Omental fat pad (tissue), 4 donors: ENCODE results near the gene ANKUB1. TPM values are rescaled to one million over a fixed set of nuclear protein-coding genes. Genes with fewer than 3 reads are reported as not detected.

ENCODE experiments used
- ATAC-seq: fragments of 150-250 bp; one replicate; pipeline ENCODE4 v1.9.1; 2016; ENCODE audit warnings: mild to moderate bottlenecking, moderate library complexity; ENCODE audit not compliant: low FRiP score
- DNase-seq: peaks from one replicate; pipeline ENCODE4 v3.0.0-alpha.2; 2019; ENCODE audit warnings: low spot score
- CTCF ChIP-seq, 3 donors: fragments of 450-650 bp; IDR thresholded peaks; one replicate each; pipeline ENCODE4 v1.5.1; 2016 to 2017; ENCODE audit warnings: antibody characterized with exemption in 3 of 3, mild to moderate bottlenecking in 3 of 3, moderate library complexity in 2 of 3
- small RNA-seq: library from RNA; depleted of rRNA; stranded (forward); fragments of <200 nt; gene quantifications from one replicate; pipeline ENCODE3, GENCODE V24; 2016
- total RNA-seq, 4 donors: library from RNA; depleted of rRNA; stranded (reverse); fragments of >200 nt; gene quantifications; one replicate each; pipeline ENCODE4 v1.1.0, GENCODE V29; 2016

Gene ANKUB1
- total RNA-seq, 4 donors from 2014 or later: not detected

GRCh38 chr3:149713730-149714654 lies 78.4 kb downstream of the ANKUB1 start:
- no peak for ATAC-seq
- no peak for DNase-seq
- no peak for TF ChIP-seq CTCF (IDR thresholded peaks at IDR 0.05)

Small RNA genes lying within 50 kb of the gene (small RNA-seq; reads per million reads assigned to genes)
- not detected for gene RNU6-507P

Other genes with a start within 250 kb of the ANKUB1 start
- 100 to 1,000 TPM in 1 of 4 donors, 10 to 100 TPM in 3; 57.4 to 130 (median 77.7) TPM for gene WWTR1, start 134.5 kb downstream of the ANKUB1 start, total RNA-seq
- 10 to 100 TPM; 13.1 to 34.8 (median 19.5) TPM for gene COMMD2, start 40.1 kb downstream of the ANKUB1 start, total RNA-seq
- 100 to 1,000 TPM in 2 of 4 donors, 10 to 100 TPM in 2; 77.7 to 105 (median 95.9) TPM for gene RNF13, start 20.7 kb upstream of the ANKUB1 start, total RNA-seq
- 10 to 100 TPM; 26.0 to 53.1 (median 30.2) TPM for gene PFN2, start 178.3 kb upstream of the ANKUB1 start, total RNA-seq